CD14-positive monocyte (primary cell): ENCODE data around the gene SETBP1. TPM values are rescaled to one million over a fixed set of nuclear protein-coding genes. Genes with fewer than 3 reads are reported as not detected.

Source experiments
- DNase-seq, 3 donors: peaks; one replicate each; pipeline ENCODE4 v3.0.0-alpha.2; 2011 to 2022
- H2AFZ ChIP-seq: 2 replicates; pipeline ENCODE4 v1.6.0; 2012; ENCODE audit warnings: mild to moderate bottlenecking, low read depth, low read length, inconsistent platforms; ENCODE audit not compliant: insufficient read depth, poor library complexity, severe bottlenecking
- H3K27ac ChIP-seq, 2 donors: 1 replicate in 1 of 2; 2 replicates in 1 of 2; pipeline ENCODE4 v1.5.1; 2012 to 2013; ENCODE audit warnings: low read length in 2 of 2, control low read depth in 1 of 2, inconsistent platforms in 1 of 2, low read depth in 1 of 2, mild to moderate bottlenecking in 1 of 2
- H3K27me3 ChIP-seq, 2 donors: one replicate each; pipeline versions ENCODE4 v1.6.0 to v1.6.1; 2011 to 2013; ENCODE audit warnings: low read length in 2 of 2; ENCODE audit not compliant: control insufficient read depth in 2 of 2, insufficient read depth in 2 of 2
- H3K36me3 ChIP-seq, 2 donors: replicated peaks in 1 of 2; 1 replicate in 1 of 2; 2 replicates in 1 of 2; pipeline versions ENCODE4 v1.5.1 to v1.6.1; 2012 to 2013; ENCODE audit warnings: low read length in 2 of 2, control low read depth in 1 of 2, inconsistent platforms in 1 of 2, mild to moderate bottlenecking in 1 of 2; ENCODE audit not compliant: insufficient read depth in 2 of 2, control insufficient read depth in 1 of 2
- H3K4me1 ChIP-seq, 2 donors: 1 replicate in 1 of 2; 2 replicates in 1 of 2; pipeline versions ENCODE4 v1.5.1 to v1.6.1; 2012 to 2013; ENCODE audit warnings: low read length in 2 of 2, control low read depth in 1 of 2, inconsistent platforms in 1 of 2, mild to moderate bottlenecking in 1 of 2, moderate library complexity in 1 of 2; ENCODE audit not compliant: insufficient read depth in 2 of 2, control insufficient read depth in 1 of 2
- H3K4me2 ChIP-seq: replicated peaks from 2 replicates; pipeline ENCODE3; 2012; ENCODE audit warnings: low read length, moderate library complexity, mild to moderate bottlenecking; ENCODE audit not compliant: poor library complexity, severe bottlenecking; ENCODE audit errors: extremely low read depth
- H3K4me3 ChIP-seq, 3 experiments: fragments of 200-600 bp in 1 of 3; sonication (generic) in 1 of 3; replicated peaks in 1 of 3; 1 replicate in 2 of 3; 2 replicates in 1 of 3; pipeline ENCODE4 v1.5.1; 2011 to 2013; ENCODE audit warnings: low read length in 3 of 3, mild to moderate bottlenecking in 3 of 3, control low read depth in 2 of 3, low read depth in 2 of 3, inconsistent platforms in 1 of 3, moderate library complexity in 1 of 3
- H3K79me2 ChIP-seq: 2 replicates; pipeline ENCODE4 v1.6.0; 2012; ENCODE audit warnings: mild to moderate bottlenecking, control low read depth, inconsistent platforms, low read length, moderate library complexity; ENCODE audit not compliant: insufficient read depth
- H3K9ac ChIP-seq: 2 replicates; pipeline ENCODE4 v1.6.0; 2017; ENCODE audit warnings: low read length, mild to moderate bottlenecking; ENCODE audit not compliant: insufficient read depth, poor library complexity, severe bottlenecking
- H3K9me3 ChIP-seq, 2 donors: replicated peaks in 1 of 2; 1 replicate in 1 of 2; 2 replicates in 1 of 2; pipeline versions ENCODE4 v1.5.1 to v1.6.1; 2012 to 2013; ENCODE audit warnings: low read length in 2 of 2, control low read depth in 1 of 2; ENCODE audit not compliant: control insufficient read depth in 1 of 2, insufficient read depth in 1 of 2
- H4K20me1 ChIP-seq: 2 replicates; pipeline ENCODE4 v1.6.0; 2012; ENCODE audit warnings: mild to moderate bottlenecking, low read length, control low read depth, moderate library complexity; ENCODE audit not compliant: insufficient read depth
- H3K27ac Mint-ChIP-seq, 7 donors: one replicate each; pipeline ENCODE4 v1.8.0; 2020; ENCODE audit warnings: mild to moderate bottlenecking in 7 of 7, mixed read lengths in 7 of 7, moderate library complexity in 6 of 7, inconsistent platforms in 2 of 7
- H3K27me3 Mint-ChIP-seq, 3 donors: one replicate each; pipeline ENCODE4 v1.8.0; 2021 to 2022; ENCODE audit warnings: low read depth in 3 of 3, mild to moderate bottlenecking in 3 of 3, mixed read lengths in 3 of 3, moderate library complexity in 3 of 3, inconsistent platforms in 1 of 3
- H3K36me3 Mint-ChIP-seq, 2 donors: one replicate each; pipeline ENCODE4 v1.8.0; 2020; ENCODE audit warnings: mixed read lengths in 2 of 2, inconsistent platforms in 1 of 2, mild to moderate bottlenecking in 1 of 2
- H3K4me1 Mint-ChIP-seq: one replicate; pipeline ENCODE4 v1.8.0; 2020; ENCODE audit warnings: mild to moderate bottlenecking, mixed read lengths
- H3K4me3 Mint-ChIP-seq, 2 donors: one replicate each; pipeline ENCODE4 v1.8.0; 2020; ENCODE audit warnings: mild to moderate bottlenecking in 2 of 2, mixed read lengths in 2 of 2, moderate library complexity in 1 of 2
- H3K9me3 Mint-ChIP-seq, 7 donors: one replicate each; pipeline ENCODE4 v1.8.0; 2020 to 2022; ENCODE audit warnings: mixed read lengths in 7 of 7, mild to moderate bottlenecking in 6 of 7, moderate library complexity in 6 of 7, inconsistent platforms in 2 of 7
- CTCF ChIP-seq: fragments of 200-600 bp; IDR thresholded peaks from one replicate; pipeline ENCODE4 v1.8.0; 2022; ENCODE audit warnings: antibody characterized with exemption, mild to moderate bottlenecking
- WGBS: methylation state at CpG from one replicate; pipeline ENCODE4 v1.1.5; 2013; ENCODE audit warnings: missing lambda C conversion rate; ENCODE audit not compliant: insufficient coverage; 5-methylcytosine and 5-hydroxymethylcytosine counted together
- intact Hi-C, 2 donors: fragments of 100-400 bp; cut with micrococcal nuclease; formaldehyde crosslinking; loops; one replicate each; pipeline versions ENCODE4 v1.15.0 to v1.15.1; 2023
- polyA plus RNA-seq, 3 donors: library from polyadenylated mRNA; depleted of rRNA in 1 of 3; unstranded in 2 of 3; stranded (reverse) in 1 of 3; fragments of 300-500 nt in 2 of 3; fragments of >200 nt in 1 of 3; fragmentation: Illumina TruSeq in 2 of 3; gene quantifications; 1 replicate in 2 of 3; 2 replicates in 1 of 3; pipeline ENCODE4 v1.2.3, GENCODE V29; 2012 to 2021

Gene SETBP1
- polyA plus RNA-seq, 3 donors, result 0.01 to 1.2 TPM; not detected in 1

- no peaks in the 10 kb centered on the region for H3K36me3 ChIP-seq
- H4K20me1 ChIP-seq, result no peaks in the 10 kb centered on the region
- intact Hi-C loops, result no loop called here
- H3K27ac Mint-ChIP-seq, result no peak overlapping the region
- 100% methylated on average over 2 of the region's 3 CpGs for WGBS
- no peaks in the 10 kb centered on the region for H3K36me3 Mint-ChIP-seq
- no peaks in the 10 kb centered on the region for H3K4me1 ChIP-seq
- H3K9me3 Mint-ChIP-seq, result peaks cover 0 to 7% (median 0%) of the 10 kb centered on the region in 7 donors
- no peak overlapping the region for H3K4me2 ChIP-seq
- H3K9me3 ChIP-seq, result peaks cover 0 to 6% of the 10 kb centered on the region in 2 donors
- H3K27ac ChIP-seq, result no peak overlapping the region
- TF ChIP-seq CTCF, result no peak
- H3K4me3 ChIP-seq, result no peak overlapping the region
- peaks cover 2% of the 10 kb centered on the region for H3K4me1 Mint-ChIP-seq
- no peak for DNase-seq
- no peaks in the 10 kb centered on the region for H3K79me2 ChIP-seq
- peaks cover 92 to 99% (median 98%) of the 10 kb centered on the region in 3 donors for H3K27me3 Mint-ChIP-seq
- H3K9ac ChIP-seq, result no peak overlapping the region
- peaks cover 87 to 100% of the 10 kb centered on the region in 2 donors for H3K27me3 ChIP-seq
- peak overlapping the region in 1 of 2 donors; percentile 72 for H3K4me3 Mint-ChIP-seq
- H2AFZ ChIP-seq, result no peak overlapping the region
Measured at GRCh38 chr18:44742126-44742525, 61.4 kb downstream of the SETBP1 start.

- H3K9me3 ChIP-seq, result peaks cover 0 to 6% of the 10 kb centered on the region in 2 donors
- H4K20me1 ChIP-seq, result no peaks in the 10 kb centered on the region
- H3K36me3 ChIP-seq, result no peaks in the 10 kb centered on the region
- no peak overlapping the region for H3K4me3 ChIP-seq
- intact Hi-C loops, result no loop called here
- no peaks in the 10 kb centered on the region for H3K79me2 ChIP-seq
- H3K27me3 ChIP-seq, result peaks cover 87 to 100% of the 10 kb centered on the region in 2 donors
- H3K27ac Mint-ChIP-seq, result no peak overlapping the region
- WGBS, result 55% methylated on average over 2 of the region's 3 CpGs
- H3K27me3 Mint-ChIP-seq, result peaks cover 92 to 99% (median 97%) of the 10 kb centered on the region in 3 donors
- peaks cover 2% of the 10 kb centered on the region for H3K4me1 Mint-ChIP-seq
- no peak overlapping the region for H2AFZ ChIP-seq
- H3K36me3 Mint-ChIP-seq, result no peaks in the 10 kb centered on the region
- H3K4me2 ChIP-seq, result no peak overlapping the region
- DNase-seq, result no peak
- H3K27ac ChIP-seq, result no peak overlapping the region
- no peaks in the 10 kb centered on the region for H3K4me1 ChIP-seq
- no peak overlapping the region for H3K9ac ChIP-seq
- H3K4me3 Mint-ChIP-seq, result peak overlapping the region in 1 of 2 donors; percentile 72
- H3K9me3 Mint-ChIP-seq, result peaks cover 0 to 7% (median 1%) of the 10 kb centered on the region in 7 donors
- no peak for TF ChIP-seq CTCF
Measured at GRCh38 chr18:44742718-44743311, 62.1 kb downstream of the SETBP1 start.
